WTC11 (cell line): ENCODE data around the gene FAM199X. TPM values are rescaled to one million over a fixed set of nuclear protein-coding genes. Genes with fewer than 3 reads are reported as not detected.

Source experiments
- ATAC-seq: fragments of 200-7000 bp; cut with Tn5 transposase; 2 replicates; pipeline ENCODE4 v1.10.0; 2021; ENCODE audit warnings: mild to moderate bottlenecking, moderate library complexity
- CTCF ChIA-PET: fragments of 300-600 bp; sonication (Branson Sonifier 250); formaldehyde crosslinking; loops from one replicate; lab custom pipeline; 2021; ENCODE audit warnings: antibody characterized with exemption; lab: Charles Lee
- POLR2A ChIA-PET: fragments of 350-600 bp; sonication (Branson Sonifier 250); formaldehyde crosslinking; loops from one replicate; lab custom pipeline; 2021; ENCODE audit warnings: antibody characterized with exemption; lab: Charles Lee
- DNase-seq: peaks from one replicate; pipeline ENCODE4 v3.0.0; 2021; ENCODE audit warnings: low spot score
- H3K27ac Mint-ChIP-seq: 2 replicates; pipeline ENCODE4 v1.8.0; 2021; ENCODE audit warnings: mixed read lengths
- H3K27me3 Mint-ChIP-seq: 2 replicates; pipeline ENCODE4 v1.8.0; 2021; ENCODE audit warnings: low read depth, mild to moderate bottlenecking, moderate library complexity, mixed read lengths
- H3K36me3 Mint-ChIP-seq: 2 replicates; pipeline ENCODE4 v1.8.0; 2021; ENCODE audit warnings: mixed read lengths
- H3K4me1 Mint-ChIP-seq: 2 replicates; pipeline ENCODE4 v1.8.0; 2022; ENCODE audit warnings: mixed read lengths
- H3K4me3 Mint-ChIP-seq: 2 replicates; pipeline ENCODE4 v1.8.0; 2021; ENCODE audit warnings: mild to moderate bottlenecking, moderate library complexity, mixed read lengths
- H3K9me3 Mint-ChIP-seq: 2 replicates; pipeline ENCODE4 v1.8.0; 2021; ENCODE audit warnings: mixed read lengths
- CREM ChIP-seq: sonication (generic); formaldehyde crosslinking; IDR thresholded peaks from 2 replicates; pipeline ENCODE4 v1.8.1; 2022; ENCODE audit warnings: mild to moderate bottlenecking, missing genetic modification reagents, moderate library complexity
- ETV6 ChIP-seq: sonication (generic); formaldehyde crosslinking; IDR thresholded peaks from 2 replicates; pipeline ENCODE4 v1.8.1; 2022; ENCODE audit warnings: mild to moderate bottlenecking, missing genetic modification reagents
- FOXJ3 ChIP-seq: sonication (generic); formaldehyde crosslinking; IDR thresholded peaks from 2 replicates; pipeline ENCODE4 v1.9.0; 2021; ENCODE audit warnings: missing genetic modification reagents, mild to moderate bottlenecking, borderline replicate concordance
- GRHL2 ChIP-seq: fragments of 250-450 bp; sonication (Bioruptor Pico); IDR thresholded peaks from 2 replicates; pipeline ENCODE4 v1.8.0; 2022; ENCODE audit warnings: mild to moderate bottlenecking, moderate library complexity; ENCODE audit not compliant: insufficient replicate concordance, severe bottlenecking
- KAT7 ChIP-seq: sonication (generic); formaldehyde crosslinking; IDR thresholded peaks from 2 replicates; pipeline ENCODE4 v1.8.1; 2023; ENCODE audit warnings: missing genetic modification reagents, mild to moderate bottlenecking, borderline replicate concordance
- NFATC4 ChIP-seq: fragments of 250-450 bp; sonication (Bioruptor Pico); IDR thresholded peaks from 2 replicates; pipeline ENCODE4 v1.9.0; 2021; ENCODE audit warnings: mild to moderate bottlenecking
- TEAD1 ChIP-seq: sonication (generic); formaldehyde crosslinking; IDR thresholded peaks from 2 replicates; pipeline ENCODE4 v1.8.0; 2022; ENCODE audit warnings: mild to moderate bottlenecking, missing genetic modification reagents
- ZNF219 ChIP-seq: sonication (generic); formaldehyde crosslinking; IDR thresholded peaks from 2 replicates; pipeline ENCODE4 v1.8.0; 2023; ENCODE audit warnings: missing genetic modification reagents, mild to moderate bottlenecking, borderline replicate concordance
- ZNF416 ChIP-seq: fragments of 250-450 bp; sonication (Bioruptor Pico); IDR thresholded peaks from 2 replicates; pipeline ENCODE4 v1.9.0; 2021; ENCODE audit warnings: mild to moderate bottlenecking, inconsistent platforms
- ZNF671 ChIP-seq: fragments of 250-450 bp; sonication (Bioruptor Pico); IDR thresholded peaks from 2 replicates; pipeline ENCODE4 v1.8.0; 2021; ENCODE audit warnings: mild to moderate bottlenecking
- total RNA-seq: library from RNA; stranded (reverse); gene quantifications from 3 replicates; pipeline ENCODE4 v1.2.3, GENCODE V29; 2021
- TF ChIP-seq, protein P1 (sequence below): sonication (generic); formaldehyde crosslinking; IDR thresholded peaks from 2 replicates; pipeline ENCODE4 v1.8.0; 2022; ENCODE audit warnings: mild to moderate bottlenecking, missing genetic modification reagents
- TF ChIP-seq, protein P2 (sequence below): fragments of 250-450 bp; sonication (Bioruptor Pico); IDR thresholded peaks from 2 replicates; pipeline ENCODE4 v2.1.2; 2022; ENCODE audit warnings: mild to moderate bottlenecking, moderate library complexity
- TF ChIP-seq, protein P3 (sequence below): sonication (generic); formaldehyde crosslinking; IDR thresholded peaks from 2 replicates; pipeline ENCODE4 v1.8.1; 2023; ENCODE audit warnings: mild to moderate bottlenecking, missing genetic modification reagents
- TF ChIP-seq, protein P4 (sequence below): sonication (generic); formaldehyde crosslinking; IDR thresholded peaks from 2 replicates; pipeline ENCODE4 v1.8.0; 2023; ENCODE audit warnings: missing genetic modification reagents
- TF ChIP-seq, protein P5 (sequence below): sonication (generic); formaldehyde crosslinking; IDR thresholded peaks from 2 replicates; pipeline ENCODE4 v1.8.1; 2023; ENCODE audit warnings: mild to moderate bottlenecking, missing genetic modification reagents, borderline replicate concordance
- TF ChIP-seq, protein P6 (sequence below): fragments of 250-450 bp; sonication (Bioruptor Pico); IDR thresholded peaks from 2 replicates; pipeline ENCODE4 v1.8.0; 2021; ENCODE audit warnings: mild to moderate bottlenecking
- TF ChIP-seq, protein P7 (sequence below): fragments of 250-450 bp; sonication (Bioruptor Pico); IDR thresholded peaks from 2 replicates; pipeline ENCODE4 v1.9.0; 2021; ENCODE audit warnings: mild to moderate bottlenecking

FAM199X gene
- total RNA-seq, 1 experiment from 2014 or later, result 14.5 TPM

DNA sequence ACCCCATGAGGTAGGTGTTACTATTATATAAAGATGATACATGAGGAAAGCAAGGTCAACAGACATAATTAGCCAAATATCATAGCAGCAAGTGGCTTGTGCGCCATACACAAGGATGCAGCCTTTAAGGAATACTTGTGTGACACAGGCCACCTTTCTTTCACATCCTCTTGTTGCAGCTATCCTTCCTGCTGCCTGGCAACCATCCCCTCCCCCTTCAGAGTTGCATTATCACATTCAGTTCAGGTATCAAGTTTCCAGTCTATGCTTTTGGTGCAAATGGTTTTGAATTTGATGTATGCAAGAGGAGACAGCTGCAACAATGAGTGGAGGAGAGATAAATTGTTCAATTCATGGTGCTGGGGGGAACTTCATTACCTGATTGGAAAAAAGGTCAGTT, 47.5 kb upstream of the FAM199X start (continued):
- TF ChIP-seq, protein P1, sequence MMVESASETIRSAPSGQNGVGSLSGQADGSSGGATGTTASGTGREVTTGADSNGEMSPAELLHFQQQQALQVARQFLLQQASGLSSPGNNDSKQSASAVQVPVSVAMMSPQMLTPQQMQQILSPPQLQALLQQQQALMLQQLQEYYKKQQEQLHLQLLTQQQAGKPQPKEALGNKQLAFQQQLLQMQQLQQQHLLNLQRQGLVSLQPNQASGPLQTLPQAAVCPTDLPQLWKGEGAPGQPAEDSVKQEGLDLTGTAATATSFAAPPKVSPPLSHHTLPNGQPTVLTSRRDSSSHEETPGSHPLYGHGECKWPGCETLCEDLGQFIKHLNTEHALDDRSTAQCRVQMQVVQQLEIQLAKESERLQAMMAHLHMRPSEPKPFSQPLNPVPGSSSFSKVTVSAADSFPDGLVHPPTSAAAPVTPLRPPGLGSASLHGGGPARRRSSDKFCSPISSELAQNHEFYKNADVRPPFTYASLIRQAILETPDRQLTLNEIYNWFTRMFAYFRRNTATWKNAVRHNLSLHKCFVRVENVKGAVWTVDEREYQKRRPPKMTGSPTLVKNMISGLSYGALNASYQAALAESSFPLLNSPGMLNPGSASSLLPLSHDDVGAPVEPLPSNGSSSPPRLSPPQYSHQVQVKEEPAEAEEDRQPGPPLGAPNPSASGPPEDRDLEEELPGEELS (CRISPR knock-in tag), result no peak
- TF ChIP-seq, protein P2, sequence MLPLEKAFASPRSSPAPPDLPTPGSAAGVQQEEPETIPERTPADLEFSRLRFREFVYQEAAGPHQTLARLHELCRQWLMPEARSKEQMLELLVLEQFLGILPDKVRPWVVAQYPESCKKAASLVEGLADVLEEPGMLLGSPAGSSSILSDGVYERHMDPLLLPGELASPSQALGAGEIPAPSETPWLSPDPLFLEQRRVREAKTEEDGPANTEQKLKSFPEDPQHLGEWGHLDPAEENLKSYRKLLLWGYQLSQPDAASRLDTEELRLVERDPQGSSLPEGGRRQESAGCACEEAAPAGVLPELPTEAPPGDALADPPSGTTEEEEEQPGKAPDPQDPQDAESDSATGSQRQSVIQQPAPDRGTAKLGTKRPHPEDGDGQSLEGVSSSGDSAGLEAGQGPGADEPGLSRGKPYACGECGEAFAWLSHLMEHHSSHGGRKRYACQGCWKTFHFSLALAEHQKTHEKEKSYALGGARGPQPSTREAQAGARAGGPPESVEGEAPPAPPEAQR (CRISPR knock-in tag), result no peak
- TF ChIP-seq, protein P3, sequence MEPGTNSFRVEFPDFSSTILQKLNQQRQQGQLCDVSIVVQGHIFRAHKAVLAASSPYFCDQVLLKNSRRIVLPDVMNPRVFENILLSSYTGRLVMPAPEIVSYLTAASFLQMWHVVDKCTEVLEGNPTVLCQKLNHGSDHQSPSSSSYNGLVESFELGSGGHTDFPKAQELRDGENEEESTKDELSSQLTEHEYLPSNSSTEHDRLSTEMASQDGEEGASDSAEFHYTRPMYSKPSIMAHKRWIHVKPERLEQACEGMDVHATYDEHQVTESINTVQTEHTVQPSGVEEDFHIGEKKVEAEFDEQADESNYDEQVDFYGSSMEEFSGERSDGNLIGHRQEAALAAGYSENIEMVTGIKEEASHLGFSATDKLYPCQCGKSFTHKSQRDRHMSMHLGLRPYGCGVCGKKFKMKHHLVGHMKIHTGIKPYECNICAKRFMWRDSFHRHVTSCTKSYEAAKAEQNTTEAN (CRISPR knock-in tag), result no peak
- TF ChIP-seq KAT7 (CRISPR knock-in tag) (no peak), TEAD1 (no peak), FOXJ3 (CRISPR knock-in tag) (no peak), GRHL2 (CRISPR knock-in tag) (no peak)

DNA sequence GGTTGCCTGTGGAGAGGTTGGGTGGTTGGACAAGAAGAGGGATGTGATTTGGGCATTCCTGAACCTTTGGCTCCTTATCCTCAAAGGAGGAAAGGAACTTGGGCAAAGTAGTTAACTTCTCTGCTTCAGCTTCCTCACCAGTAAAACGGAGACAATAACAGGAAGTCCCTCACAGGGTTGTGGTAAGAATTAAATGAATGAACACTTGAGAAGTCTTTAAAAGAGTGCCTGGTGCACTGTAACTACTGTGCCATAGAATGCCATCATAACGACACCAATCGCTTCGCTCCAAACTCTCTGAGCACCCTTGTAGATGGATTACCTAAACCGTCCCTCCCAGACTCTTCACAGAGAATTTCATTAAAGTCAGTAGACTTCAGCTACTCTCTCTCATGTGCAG, 43.4 kb upstream of the FAM199X start:
- ChIA-PET POLR2A (no interaction called here), CTCF (interaction anchor here (1.0 to 1.7 kb wide), 2 partner anchors 10 to 278 kb away, joined by 3 to 4 read pairs; no protein-coding TSS in a partner anchor)
- TF ChIP-seq NFATC4 (CRISPR knock-in tag) (no peak), ZNF219 (CRISPR knock-in tag) (no peak), CREM (CRISPR knock-in tag) (no peak), ZNF416 (CRISPR knock-in tag) (no peak), ETV6 (no peak), ZNF671 (CRISPR knock-in tag) (no peak)
- TF ChIP-seq, protein P4, sequence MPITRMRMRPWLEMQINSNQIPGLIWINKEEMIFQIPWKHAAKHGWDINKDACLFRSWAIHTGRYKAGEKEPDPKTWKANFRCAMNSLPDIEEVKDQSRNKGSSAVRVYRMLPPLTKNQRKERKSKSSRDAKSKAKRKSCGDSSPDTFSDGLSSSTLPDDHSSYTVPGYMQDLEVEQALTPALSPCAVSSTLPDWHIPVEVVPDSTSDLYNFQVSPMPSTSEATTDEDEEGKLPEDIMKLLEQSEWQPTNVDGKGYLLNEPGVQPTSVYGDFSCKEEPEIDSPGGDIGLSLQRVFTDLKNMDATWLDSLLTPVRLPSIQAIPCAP (CRISPR knock-in tag), result no peak
- TF ChIP-seq, protein P5, sequence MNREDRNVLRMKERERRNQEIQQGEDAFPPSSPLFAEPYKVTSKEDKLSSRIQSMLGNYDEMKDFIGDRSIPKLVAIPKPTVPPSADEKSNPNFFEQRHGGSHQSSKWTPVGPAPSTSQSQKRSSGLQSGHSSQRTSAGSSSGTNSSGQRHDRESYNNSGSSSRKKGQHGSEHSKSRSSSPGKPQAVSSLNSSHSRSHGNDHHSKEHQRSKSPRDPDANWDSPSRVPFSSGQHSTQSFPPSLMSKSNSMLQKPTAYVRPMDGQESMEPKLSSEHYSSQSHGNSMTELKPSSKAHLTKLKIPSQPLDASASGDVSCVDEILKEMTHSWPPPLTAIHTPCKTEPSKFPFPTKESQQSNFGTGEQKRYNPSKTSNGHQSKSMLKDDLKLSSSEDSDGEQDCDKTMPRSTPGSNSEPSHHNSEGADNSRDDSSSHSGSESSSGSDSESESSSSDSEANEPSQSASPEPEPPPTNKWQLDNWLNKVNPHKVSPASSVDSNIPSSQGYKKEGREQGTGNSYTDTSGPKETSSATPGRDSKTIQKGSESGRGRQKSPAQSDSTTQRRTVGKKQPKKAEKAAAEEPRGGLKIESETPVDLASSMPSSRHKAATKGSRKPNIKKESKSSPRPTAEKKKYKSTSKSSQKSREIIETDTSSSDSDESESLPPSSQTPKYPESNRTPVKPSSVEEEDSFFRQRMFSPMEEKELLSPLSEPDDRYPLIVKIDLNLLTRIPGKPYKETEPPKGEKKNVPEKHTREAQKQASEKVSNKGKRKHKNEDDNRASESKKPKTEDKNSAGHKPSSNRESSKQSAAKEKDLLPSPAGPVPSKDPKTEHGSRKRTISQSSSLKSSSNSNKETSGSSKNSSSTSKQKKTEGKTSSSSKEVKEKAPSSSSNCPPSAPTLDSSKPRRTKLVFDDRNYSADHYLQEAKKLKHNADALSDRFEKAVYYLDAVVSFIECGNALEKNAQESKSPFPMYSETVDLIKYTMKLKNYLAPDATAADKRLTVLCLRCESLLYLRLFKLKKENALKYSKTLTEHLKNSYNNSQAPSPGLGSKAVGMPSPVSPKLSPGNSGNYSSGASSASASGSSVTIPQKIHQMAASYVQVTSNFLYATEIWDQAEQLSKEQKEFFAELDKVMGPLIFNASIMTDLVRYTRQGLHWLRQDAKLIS, result no peak
- TF ChIP-seq, protein P2 (CRISPR knock-in tag), result no peak
- TF ChIP-seq, protein P6, sequence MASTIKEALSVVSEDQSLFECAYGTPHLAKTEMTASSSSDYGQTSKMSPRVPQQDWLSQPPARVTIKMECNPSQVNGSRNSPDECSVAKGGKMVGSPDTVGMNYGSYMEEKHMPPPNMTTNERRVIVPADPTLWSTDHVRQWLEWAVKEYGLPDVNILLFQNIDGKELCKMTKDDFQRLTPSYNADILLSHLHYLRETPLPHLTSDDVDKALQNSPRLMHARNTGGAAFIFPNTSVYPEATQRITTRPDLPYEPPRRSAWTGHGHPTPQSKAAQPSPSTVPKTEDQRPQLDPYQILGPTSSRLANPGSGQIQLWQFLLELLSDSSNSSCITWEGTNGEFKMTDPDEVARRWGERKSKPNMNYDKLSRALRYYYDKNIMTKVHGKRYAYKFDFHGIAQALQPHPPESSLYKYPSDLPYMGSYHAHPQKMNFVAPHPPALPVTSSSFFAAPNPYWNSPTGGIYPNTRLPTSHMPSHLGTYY, result no peak
- TF ChIP-seq, protein P7, sequence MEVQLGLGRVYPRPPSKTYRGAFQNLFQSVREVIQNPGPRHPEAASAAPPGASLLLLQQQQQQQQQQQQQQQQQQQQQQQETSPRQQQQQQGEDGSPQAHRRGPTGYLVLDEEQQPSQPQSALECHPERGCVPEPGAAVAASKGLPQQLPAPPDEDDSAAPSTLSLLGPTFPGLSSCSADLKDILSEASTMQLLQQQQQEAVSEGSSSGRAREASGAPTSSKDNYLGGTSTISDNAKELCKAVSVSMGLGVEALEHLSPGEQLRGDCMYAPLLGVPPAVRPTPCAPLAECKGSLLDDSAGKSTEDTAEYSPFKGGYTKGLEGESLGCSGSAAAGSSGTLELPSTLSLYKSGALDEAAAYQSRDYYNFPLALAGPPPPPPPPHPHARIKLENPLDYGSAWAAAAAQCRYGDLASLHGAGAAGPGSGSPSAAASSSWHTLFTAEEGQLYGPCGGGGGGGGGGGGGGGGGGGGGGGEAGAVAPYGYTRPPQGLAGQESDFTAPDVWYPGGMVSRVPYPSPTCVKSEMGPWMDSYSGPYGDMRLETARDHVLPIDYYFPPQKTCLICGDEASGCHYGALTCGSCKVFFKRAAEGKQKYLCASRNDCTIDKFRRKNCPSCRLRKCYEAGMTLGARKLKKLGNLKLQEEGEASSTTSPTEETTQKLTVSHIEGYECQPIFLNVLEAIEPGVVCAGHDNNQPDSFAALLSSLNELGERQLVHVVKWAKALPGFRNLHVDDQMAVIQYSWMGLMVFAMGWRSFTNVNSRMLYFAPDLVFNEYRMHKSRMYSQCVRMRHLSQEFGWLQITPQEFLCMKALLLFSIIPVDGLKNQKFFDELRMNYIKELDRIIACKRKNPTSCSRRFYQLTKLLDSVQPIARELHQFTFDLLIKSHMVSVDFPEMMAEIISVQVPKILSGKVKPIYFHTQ (CRISPR knock-in tag), result no peak
- Mint-ChIP-seq H3K36me3 (no peaks in the 10 kb centered on the region), H3K9me3 (no peaks in the 10 kb centered on the region), H3K27me3 (no peaks in the 10 kb centered on the region), H3K4me1 (peaks cover 3% of the 10 kb centered on the region), H3K27ac (no peak overlapping the region), H3K4me3 (no peak overlapping the region)
- no peak for ATAC-seq
- no peak for DNase-seq
